GM23248 (cell line): ENCODE data around the gene NBPF3.
"Not testable (repeated sequence)": the region's sequence is repeated elsewhere in the genome, so short reads cannot be mapped to it uniquely, and the experiment has no call there.

Experiments
- EZH2 ChIP-seq: fragments of 200-600 bp; sonication (generic); IDR thresholded peaks from 2 replicates; pipeline ENCODE4 v1.6.1; 2018; ENCODE audit warnings: antibody characterized with exemption, mild to moderate bottlenecking; ENCODE audit not compliant: insufficient read depth, poor library complexity, severe bottlenecking
- EZH2phosphoT487 ChIP-seq: fragments of 200-600 bp; sonication (generic); IDR thresholded peaks from 2 replicates; pipeline ENCODE4 v1.6.1; 2018; ENCODE audit warnings: antibody characterized with exemption, moderate library complexity, mild to moderate bottlenecking, low read depth; ENCODE audit not compliant: insufficient read depth

DNA sequence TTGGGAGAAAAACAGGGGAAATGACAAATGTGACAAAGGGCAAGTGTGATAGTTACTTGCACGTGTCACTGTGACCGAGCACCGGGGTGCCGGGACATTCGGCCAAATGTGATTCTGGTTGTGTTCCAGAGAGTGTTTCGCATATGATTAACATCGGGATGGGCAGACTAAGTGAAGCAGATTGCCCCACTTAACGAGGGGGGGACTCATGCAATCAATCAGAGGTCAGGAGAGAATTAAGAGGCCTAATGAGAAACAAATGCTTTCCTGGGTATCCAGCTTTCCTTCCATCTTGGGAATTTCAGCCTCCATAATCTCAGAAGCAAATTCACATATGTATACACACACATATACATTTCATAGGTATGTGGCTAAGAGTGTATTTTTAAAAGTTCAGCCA is 18.6 kb upstream of the NBPF3 start:
- not testable (repeated sequence) for TF ChIP-seq EZH2, EZH2phosphoT487
